HG02610 (cell line): ENCODE measurements around the gene ORM1.

Source experiments
- ATAC-seq: cut with Tn5 transposase; IDR thresholded peaks from one replicate; pipeline ENCODE4 v1.9.1; 2021; ENCODE audit warnings: mild to moderate bottlenecking, moderate library complexity; ENCODE audit not compliant: unreplicated experiment

ORM1 gene

DNA sequence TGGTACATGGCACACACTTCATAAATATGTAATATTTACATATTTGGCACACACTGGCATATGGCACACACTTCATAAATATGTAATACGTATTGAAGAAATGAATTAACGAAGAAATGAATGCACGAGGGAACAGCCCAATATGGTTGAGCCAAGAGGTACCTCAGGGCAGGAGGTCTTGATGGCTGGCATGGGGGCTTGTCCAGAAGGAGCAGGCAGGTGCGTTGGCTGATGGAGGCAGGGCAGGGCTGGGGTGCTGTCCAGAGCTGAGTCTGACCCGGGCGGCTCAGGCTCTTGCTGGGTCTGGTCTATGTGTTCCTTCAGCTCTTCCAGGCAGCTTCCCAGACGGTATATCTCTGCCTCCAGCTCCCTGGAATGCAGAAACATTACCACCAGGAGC is 38.6 kb downstream of the ORM1 start:
- no peak for ATAC-seq

DNA sequence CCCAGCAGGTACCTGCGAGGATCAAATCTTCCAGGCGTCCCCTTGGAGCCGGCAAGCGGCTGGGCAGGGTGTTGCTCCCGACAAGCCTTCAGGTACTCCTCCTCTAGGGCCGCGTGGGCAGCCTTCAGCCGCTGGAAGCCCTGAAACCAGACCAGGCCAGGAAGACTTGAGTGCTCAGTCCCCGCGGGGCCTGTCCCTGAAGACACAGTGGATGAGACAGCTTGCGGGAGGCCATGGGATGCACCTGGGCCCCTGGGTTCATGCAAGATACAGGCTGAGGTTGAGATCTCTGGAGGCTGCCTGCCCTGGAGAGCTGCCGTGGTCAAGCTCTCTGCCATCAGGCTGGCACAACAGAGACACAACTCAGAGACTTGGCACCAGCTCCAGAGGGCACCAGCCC is 39.5 kb downstream of the ORM1 start:
- ATAC-seq: no peak

DNA sequence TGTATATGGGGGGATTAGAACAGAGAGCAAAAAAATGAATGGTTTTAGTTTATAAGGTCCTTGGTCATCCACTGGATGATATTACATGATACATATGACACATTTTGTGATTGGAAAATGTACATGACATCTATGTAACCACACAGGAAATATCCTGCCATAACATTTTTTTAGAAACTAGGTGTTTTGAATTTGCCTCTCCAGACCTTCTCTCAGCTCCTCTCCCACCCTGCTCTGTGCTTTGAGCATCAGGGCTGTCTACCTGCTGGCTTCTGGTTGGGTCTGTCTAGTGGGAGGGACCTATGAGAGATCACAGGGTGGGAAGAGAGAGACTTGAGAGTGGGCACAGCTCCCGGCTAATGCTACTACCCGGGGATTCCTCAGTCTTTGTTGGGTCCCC is 40.5 kb downstream of the ORM1 start:
- no peak for ATAC-seq

DNA sequence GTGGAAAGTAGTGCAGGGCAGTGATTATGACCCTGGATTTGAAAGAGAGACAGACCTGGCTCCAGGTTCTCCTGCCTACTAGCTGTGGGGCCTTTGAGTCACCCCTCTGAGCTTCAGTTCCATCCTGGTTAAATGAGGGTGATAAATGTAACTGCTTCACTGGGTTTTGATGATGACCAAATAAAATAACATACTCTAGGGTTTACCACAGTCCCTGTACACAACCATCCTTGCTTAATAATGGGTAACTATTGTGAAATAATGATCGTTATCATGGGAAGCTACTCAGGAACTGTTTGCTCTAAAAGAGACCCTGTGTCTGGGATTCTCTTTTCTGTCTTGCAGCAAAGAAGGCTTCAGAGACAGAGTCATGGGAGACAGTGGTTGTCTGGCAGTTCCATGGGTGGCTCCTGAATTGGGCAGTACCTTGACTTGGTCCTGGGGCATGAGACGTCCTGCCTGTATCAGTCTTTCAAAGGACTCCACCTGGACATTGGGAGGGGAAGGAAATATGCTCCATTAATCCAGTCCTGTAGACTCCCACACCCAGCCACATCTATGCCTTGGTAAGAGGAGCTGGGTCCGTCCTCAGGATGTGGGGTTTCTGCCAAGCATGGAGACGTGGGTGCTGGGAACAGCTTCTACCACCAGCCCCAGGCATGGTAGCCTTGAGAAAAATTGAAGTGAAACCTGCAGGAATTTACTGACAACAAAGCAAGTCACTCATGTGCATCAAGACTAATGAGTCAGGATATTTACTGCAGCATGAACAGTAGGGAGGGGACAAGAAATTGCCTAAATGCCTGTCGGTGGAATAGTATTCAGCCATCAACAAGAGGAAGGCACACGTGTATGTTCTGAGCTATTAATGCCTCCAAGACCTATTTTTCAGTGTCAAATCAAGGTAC is 41.5 kb downstream of the ORM1 start:
- ATAC-seq: peak; percentile 38

DNA sequence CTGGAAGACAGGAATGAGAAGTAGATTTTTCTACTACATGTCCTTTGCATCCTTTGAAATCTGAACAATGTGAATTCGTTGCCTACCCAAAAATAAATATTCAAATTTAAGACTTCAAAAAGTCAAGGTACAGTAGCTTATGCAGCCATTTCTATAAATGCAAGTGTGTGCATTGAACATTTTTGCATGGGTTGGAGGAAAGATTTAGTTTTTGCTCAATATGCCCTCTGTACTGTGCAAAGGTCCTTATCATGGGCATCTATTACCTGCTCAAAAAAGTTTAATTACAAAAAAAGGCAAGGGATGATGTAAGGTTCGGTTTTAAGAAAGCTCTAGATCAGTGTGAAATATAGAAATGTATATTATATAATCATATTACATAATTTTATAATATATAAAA is 42.3 kb downstream of the ORM1 start:
- no peak for ATAC-seq

DNA sequence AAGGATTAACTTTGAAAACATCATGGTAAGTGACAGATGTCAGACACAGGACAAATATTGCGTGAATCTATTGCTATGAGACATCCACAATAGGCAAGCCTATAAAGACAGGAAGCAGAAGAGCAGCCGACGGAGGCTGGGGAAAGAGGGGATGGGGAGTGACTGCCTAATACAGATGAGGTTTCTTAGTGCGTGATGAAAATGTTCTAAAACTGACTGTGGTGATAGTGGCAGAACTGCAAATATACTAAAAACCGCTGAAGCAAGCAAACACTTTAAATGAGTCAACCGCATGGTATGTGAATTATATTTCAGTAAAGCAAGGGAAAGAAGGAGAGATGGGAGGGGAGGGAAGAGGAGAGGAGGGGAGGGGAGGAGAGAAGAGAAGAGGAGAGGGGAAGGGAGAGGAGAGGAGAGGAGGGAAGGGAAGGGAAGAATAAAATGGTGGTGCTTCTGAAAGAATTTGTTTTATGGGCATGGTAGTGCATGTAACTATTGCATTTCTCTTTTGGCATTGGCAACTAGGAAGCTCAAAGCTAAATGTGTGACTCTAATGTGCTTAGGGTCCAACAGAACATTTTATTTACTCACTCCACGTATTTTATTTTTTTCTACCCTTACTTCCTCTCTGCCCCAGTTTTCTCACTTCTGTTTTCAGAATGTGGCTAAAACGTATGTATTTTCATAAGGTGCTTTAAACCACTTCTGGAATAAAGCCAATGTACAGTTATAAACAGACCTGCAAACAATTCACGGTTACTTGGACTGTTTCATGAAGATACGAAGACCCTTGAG is 43.6 kb downstream of the ORM1 start:
- peak; percentile 66 for ATAC-seq

DNA sequence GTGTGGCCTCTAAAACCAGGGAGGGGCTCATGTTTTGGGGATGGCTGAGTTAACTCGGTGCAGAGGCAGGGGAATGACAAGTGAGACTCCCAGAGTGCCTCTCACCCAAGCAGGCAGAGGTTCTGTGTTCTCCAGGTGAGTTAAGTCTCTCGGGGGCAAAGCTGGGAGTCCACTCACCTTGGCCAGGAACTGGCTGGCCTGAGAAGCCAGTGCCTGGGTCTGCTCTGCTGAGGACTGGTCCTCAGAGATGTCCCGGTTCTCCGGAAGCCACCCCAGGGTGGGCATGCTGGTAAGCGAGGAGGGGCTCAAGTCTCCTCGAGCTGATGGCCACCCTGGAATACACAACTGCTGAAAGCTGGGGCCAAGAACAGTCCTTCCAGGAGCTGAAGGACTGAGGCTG is 44.5 kb downstream of the ORM1 start:
- no peak for ATAC-seq

DNA sequence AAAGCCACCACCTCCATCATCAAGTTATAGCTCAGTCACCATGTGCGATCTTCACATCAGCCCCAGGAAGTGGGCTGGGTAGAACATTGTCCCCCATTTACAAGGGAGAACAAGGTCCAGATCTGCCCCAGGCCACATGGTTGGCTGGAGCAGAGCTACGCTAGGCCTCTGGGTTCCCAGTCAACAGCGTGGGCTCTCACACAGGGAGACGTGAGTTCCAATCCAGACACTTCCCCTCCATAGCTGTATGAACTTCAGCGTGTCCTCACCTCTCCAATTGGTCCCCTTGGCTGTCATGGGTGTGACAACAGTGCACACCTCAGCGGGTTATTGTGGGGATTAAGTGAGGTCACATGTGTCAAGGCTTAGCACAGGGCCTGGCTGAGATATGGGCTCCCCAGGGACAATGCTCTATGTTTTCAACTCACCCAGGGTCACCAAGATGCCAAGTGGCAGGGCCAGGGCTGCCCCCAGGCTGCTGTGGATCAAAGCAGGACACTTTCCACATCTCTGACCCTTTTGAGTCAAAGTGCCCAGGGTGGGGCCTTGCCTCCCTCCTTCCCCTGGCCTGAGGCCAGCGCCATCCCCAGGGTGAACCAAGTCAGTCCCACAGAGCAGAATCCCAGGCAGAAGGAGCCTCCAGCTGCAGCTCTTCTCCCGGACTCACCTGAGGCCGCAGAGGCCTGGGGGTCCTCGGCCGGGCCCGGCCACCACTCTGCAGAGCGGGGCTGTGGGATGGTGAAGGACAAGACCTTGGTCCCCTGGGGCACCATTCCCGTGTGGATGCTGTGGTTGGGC is 45.1 kb downstream of the ORM1 start:
- ATAC-seq: no peak

DNA sequence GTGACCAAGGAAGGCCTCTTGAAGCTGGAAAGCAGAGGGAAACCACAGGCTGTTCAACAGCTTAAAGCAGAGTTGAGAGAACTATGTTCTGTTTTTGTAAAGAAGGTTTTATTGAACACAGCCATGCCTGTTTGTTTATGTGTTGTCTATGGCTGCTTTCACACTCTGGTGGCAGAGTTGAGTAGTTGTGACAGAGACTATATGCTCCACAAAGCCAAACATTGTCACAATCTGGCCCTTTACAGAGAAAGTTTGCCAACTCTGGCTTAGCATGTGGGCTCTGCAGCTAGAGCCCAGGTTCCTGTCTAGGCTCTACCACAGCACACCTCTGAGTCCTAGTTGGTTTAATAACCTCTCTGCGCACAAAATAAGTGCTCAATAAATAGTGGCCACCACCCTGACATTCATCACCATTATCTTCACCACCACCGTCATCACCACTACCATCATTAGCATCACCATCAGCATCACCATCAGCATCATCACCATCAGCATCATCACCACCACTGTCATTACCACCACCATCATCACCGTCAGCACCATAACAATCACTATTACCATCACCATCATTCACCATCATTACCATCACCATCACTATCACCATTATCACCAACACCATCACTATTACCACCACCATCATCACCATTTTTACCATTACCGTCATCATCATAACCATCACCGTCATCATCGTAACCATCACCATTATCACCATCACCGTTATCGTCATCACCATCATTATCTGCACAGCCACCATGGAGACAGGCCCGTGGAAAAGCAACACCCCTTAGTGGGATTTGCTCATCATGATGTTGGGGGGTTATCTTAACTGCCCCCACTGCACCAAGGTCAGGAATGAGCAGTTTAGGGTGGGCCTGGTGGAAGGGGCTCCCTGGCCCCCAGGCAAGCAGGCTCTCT is 46.6 kb downstream of the ORM1 start:
- ATAC-seq: no peak

DNA sequence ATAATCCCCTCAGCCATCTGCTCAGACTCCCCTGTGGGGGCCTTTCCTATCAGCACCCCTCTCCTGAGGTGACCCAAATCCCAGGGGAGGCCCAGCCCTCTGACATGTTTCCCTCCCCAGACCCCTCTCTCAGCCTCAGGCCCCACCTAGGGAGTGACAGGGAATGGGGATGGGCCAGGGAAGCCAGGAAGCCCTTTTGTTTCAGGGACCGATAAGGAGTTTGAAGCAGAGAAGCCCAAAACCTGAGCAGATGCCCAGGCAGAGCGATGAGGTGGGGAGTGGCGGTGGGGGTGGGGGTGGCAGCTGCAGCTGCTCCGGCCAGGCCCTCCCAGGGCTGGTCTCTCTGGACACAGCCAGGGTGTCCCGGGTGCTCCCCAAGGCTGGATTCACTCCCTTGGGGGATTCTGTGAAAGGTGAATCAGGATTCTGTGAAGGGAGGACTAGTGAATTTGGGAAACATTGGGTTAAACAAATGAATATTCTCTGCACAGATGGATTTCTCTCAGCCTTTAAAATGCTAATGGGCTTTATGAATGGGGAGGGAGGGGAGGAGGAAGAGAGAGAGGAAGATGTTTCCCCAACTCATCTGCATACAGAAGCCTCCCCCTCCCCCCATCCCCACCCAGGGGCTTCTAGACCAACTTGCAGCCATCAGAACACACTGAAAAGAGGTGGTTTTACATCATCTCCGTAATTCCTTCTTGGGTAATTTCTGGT is 47.5 kb downstream of the ORM1 start:
- no peak for ATAC-seq

DNA sequence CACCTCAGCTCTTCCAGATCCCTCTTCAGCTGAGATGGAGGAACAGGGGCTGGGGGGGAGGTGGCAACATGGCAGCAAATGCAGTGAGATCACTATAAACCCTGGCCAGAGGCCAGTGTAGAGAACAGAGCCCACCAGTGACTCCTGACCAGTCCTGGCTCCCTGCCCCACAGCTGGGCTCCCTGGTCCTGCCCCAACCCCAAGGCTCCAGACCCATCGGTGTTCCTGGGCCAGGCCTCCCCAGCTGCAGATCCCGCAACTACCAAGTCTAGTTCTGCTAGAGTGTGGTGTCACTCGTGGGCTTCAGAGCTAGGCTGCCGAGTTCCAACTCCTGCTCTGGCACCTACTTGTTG is 48.0 kb downstream of the ORM1 start:
- no peak for ATAC-seq

DNA sequence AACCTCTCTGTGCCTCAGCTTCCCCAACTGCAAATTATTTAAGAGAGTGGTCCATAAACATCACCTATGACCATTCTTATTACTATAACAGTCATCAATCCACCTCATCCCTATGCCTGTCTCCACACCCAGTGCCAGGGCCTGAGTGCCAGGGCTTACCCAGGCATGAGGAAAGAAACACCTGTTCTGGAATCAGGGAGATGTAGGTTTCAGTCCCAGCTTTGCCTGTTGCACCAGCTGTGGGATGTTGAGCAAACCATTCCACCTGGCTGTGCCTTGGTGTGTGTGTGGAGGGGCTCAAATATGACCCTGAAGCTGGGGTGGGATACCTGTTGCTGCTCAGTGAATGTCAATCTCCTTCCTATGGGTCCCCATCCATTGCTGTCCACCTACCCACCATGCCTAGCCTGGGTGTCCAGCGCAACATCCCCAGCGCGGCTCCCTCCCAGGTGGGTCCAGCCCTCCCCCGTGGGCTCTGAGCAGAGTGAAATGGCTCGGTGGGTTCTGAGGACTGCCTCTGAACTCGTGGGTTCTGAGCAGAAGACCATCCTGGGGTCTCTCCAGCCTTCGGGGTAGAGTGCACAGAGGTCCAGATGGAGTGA is 48.5 kb downstream of the ORM1 start:
- ATAC-seq: no peak

DNA sequence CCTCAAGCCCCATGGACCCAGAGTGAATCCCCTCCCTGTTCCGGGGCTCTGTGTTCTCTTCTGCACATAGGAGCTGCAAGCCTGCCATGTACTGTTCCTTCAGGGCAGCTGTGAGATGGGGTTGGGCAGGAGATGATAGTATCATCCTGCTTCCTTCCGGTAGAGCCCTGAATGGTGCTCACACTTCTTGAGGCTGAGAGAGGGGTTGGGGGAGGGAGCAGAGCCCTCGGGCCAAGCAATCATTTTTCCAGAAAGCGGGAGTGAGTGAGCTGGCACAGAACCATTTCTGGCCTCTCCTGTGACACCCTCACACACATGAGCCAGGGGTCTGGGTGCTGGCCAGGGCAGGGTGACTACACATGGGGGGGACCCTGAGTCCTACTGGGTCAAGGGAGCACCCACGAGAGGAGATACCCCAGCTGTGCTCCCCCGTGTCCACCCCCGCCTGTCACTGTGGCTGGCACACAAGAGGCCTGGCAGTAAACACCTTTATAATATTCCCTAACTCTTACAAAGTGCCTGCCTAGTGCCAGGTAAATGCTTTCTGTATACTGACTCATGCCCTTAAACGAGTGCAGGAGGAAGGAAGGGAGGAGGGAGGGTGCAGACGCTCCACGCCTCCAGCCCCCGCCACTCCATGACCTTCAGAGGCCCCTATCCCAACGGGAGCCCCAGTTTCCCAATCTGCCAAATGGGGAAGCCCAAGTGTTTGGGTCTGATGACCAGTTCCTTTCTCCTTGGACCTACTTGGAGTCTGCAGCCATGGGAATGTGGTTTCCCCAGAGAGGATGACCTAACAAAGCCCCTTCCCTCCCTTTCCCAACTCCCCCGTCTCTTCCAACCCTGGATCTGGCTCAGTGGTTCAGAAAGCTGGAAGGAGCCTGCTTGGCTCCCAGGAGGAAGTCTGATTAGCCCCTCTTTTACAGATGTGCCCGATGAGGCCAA is 49.3 kb downstream of the ORM1 start:
- ATAC-seq: peak; percentile 28

DNA sequence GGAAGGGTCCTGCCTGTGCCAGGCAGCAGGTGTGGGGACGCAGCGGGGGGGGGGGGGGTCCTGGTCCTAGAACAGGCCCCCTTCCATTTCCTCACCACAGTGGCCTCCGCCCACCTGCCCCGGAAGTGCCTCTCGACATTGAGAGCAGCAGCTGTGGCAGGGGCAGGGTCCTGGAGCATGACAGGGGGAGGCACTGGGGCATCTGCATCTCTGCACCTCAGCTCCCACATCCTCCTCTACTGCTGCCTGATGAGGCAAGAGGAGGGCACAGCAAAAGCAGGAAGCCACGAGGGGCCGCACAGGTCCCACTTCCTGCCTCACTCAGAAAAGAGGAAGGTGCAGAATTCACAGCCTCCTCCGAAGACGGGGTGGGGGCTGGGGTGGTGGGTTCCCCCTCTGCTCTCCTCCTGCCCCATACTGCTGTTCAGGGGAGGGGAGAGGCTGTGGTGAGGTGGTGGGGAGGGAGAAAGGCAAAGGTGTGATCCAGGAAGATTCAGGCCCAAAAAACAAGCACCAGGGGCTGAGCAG is 50.1 kb downstream of the ORM1 start:
- peak; percentile 93 for ATAC-seq

DNA sequence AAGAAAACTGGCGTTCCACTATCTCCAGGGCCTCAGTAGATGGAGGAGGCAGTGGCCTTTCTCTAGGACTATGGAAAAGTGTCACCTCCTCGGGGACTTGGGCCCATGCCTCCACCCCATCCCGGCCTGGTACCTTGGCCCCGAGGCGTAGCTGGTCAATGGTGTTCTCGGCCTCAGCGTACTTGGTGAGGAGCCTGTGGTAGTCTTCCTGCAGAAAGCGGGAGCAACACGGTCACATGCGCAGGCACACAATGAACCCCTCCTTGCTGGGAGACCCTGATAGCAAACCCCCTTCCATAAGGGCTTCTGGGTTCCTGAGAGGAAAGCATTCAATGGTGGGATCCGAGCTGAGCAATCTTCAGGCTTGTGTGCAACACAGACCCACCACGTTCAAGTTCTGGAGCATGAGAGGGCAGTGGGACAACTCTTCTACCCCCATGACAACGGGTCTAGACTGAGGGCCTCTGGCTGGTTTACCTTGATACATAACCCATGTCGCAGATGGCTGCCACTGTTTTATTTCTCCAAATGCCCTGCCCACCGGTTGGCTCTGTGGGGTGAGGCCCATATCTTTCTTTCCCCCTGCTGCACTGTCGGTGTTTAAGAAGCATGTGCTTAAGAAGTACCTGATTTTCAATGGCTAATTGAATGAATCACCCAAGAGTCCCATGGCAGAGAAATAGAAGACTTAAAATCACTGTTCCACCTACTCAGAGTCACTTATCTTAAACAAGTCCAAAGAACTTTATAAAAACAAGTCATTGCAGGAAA is 51.2 kb downstream of the ORM1 start:
- ATAC-seq: no peak

DNA sequence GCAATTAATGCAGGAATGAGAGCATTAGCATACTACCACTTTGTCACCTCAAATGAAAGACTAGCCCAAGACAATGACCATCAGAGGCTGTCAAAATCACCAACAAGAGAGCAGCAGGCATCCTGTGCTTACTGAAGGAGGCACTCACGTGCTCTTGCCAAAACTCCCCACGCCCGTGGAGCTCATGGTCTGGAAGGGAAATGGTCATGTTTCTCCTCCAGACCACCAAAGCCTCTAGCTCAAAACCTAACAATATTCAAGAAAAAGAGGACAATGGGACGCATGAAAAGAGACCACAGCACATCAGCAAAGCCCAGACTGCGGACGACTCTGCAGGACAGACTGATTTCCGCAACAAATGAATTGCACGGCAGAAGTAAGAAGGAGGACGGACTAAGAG is 52.0 kb downstream of the ORM1 start:
- no peak for ATAC-seq
